Stimulated activated CD4-positive, alpha-beta T cell treated with anti-CD3 and anti-CD28 coated beads, Interleukin-4, amount 100 ng/mL, for 1 hour (primary cell): ENCODE data around the gene PIAS2.
"Not testable (repeated sequence)": the region's sequence is repeated elsewhere in the genome, so short reads cannot be mapped to it uniquely, and the experiment has no call there.

Experiments used
- DNase-seq: peaks from one replicate; pipeline ENCODE4 v3.0.0-alpha.2; 2020

Gene PIAS2

DNA sequence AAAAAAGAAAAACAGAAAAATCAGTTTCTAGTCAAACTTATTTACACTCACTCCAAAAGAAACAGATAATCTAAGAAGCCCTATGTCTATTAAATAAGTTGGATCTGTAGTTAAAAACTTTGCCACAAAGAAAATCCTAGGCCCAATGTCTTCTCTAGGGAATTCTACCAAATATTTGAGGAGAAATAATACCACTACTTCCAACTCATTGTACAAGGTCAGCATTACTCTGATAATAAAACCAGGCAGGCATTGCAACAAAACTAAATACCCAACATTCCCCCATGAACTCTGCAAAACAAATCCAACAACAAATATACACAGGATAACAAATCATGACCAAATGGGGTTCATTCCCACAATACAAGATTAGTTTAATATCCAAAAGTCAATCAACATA is 86.7 kb downstream of the PIAS2 start:
- no peak for DNase-seq

GRCh38 chr18:46829947-46830346 is 87.4 kb downstream of the PIAS2 start:
- DNase-seq, result no peak

- no peak for DNase-seq
These were observed 87.8 kb downstream of the PIAS2 start for GRCh38 chr18:46829531-46829930.

DNA sequence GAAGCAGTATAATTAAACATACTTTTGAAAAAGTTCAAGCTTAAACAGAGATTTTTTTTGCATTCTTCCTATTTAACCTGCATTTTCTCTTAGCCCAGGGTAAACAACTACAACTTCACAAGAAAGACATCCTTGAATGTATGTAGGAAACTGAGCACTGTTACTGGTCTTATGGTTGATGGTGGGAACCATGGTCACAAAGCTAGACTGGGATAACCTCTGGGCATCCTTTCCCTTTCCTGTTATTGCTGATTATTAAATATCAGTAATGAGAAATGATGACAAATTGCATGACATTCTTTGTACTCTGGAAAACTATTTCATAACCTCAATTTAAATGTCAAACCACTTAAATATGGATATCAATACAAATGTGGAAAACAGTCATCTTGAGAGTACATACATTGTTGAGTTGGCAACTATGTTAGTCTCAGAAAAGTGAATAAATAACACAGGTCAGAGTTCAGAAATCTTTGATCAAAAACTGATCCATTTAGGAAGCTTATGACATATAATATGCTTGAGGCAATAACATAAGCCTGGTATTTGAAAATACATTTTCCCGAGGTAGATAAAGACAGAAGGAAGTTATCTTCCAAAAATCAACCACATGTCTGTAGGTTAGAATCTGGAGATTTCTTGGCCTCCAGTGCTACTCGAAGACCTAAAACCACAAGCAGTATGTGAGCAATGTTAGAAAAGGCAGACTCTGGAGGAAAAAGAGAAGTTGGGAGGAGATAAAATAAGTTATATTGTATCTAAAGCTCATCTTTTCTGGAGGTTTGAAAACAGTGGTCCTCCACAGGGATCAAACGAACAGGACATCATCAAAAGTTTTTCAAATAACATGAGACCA is 95.2 kb downstream of the PIAS2 start:
- no peak for DNase-seq

- DNase-seq, result no peak
These were observed 96.4 kb downstream of the PIAS2 start for GRCh38 chr18:46820863-46821262.

DNA sequence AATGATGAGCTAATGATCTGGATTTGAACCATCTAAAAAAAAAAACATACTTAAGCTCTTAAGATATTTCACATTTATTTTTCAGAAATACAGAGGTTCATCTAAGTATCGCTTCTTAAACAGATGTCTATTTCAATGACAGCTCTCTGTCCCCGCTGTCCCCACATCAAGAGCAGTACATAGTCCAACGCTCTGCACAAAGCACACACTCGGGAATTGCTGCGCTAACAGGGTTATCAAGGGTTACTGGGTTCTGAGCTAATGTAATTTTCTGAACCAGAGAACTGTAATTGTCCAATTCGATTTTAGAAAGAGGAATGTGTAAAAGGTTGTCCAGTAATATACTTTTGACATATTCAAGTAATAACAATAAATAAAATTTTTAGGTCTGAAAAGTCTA is 101.6 kb downstream of the PIAS2 start:
- no peak for DNase-seq

GRCh38 chr18:46814399-46814798 is 102.9 kb downstream of the PIAS2 start:
- DNase-seq, result no peak

DNA sequence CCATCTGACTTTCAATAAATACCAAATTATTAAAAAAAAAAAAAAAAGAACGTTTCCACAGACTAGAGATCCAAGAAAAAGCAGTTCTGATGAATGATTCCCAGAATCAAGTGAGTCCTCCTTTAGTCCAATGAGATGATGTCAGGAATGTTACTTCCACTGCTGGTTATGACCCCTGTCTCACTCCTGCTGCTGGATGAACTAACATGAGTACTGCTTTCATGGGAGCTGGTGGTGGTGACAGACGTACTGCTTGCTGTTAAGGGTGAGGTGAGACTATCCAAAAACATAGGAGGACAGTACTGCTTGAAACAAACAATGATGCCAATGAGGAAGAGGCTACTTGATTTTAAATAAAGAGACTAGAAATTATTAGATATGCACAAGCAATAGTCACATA is 105.0 kb downstream of the PIAS2 start:
- no peak for DNase-seq

GRCh38 chr18:46810481-46811000 is 106.8 kb downstream of the PIAS2 start:
- no peak for DNase-seq

GRCh38 chr18:46809145-46809544 is 108.2 kb downstream of the PIAS2 start:
- DNase-seq, result no peak

- DNase-seq, result not testable (repeated sequence)
These were observed 121.4 kb downstream of the PIAS2 start for GRCh38 chr18:46795945-46796344.

- DNase-seq, result no peak
These were observed 122.7 kb downstream of the PIAS2 start for GRCh38 chr18:46794607-46795006.

- no peak for DNase-seq
These were observed 123.7 kb downstream of the PIAS2 start for GRCh38 chr18:46793565-46793964.

DNA sequence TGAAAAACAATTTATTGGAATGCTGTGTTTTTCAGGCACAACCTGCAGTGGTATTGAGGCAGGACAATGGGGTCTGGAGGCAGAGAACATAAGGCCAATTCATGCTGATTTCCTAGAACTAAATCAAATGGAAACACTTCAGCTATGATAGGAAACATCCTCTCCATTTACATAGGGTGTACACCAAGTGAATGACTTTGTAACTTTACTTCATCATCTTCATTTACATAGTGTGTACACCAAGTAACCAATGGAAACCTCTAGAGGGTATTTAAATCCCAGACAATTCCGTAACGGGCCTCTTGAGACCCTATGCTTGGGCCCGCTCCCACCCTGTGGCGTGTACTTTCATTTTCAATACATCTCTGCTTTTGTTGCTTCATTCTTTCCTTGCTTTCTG is 128.2 kb downstream of the PIAS2 start:
- DNase-seq, result no peak

- no peak for DNase-seq
These were observed 129.6 kb downstream of the PIAS2 start for GRCh38 chr18:46787674-46788073.

- DNase-seq, result no peak
These were observed 144.9 kb downstream of the PIAS2 start for GRCh38 chr18:46772357-46772756.

- DNase-seq, result no peak
These were observed 146.2 kb downstream of the PIAS2 start for GRCh38 chr18:46771141-46771540.

DNA sequence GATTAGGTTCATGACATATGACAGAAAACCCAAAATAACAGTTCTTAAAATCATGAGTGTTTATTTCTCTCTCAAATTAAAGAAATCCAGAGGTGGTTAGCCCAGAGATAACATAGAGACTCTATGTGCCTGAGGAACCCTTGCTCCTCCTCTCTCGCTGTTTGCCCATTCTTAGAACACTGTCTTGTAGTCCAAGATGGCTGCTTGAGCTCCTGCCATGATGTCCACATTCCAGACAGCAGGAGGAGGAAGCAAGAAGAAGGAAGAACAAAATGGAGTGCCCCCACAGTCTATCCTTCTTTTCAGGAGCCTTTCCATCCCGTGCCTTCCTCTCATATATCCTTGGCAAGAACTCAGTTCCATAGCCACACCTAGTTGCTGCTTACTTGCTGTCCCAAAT is 146.6 kb downstream of the PIAS2 start:
- DNase-seq, result no peak

- DNase-seq, result no peak
These were observed 149.0 kb downstream of the PIAS2 start for GRCh38 chr18:46768166-46768921.

DNA sequence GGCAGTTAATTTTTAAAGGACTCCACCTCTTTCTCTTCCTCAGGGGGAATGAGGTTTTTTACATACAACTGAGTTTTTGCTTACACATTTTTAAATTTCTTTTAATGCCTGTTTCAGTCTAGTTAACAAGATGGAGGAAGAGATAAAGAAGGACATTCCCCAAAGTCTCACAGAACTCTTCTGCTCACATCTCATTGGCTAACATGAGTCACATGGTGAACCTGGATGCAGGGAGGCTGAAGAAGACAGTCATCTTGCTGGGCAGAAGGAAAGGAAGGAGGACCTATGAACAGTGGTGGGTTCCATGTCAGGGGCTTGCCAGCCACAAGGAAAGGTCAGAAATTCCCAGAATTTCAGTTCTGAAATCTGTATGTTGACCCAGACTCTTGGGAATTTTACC is 150.1 kb downstream of the PIAS2 start:
- DNase-seq, result no peak

- no peak for DNase-seq
These were observed 152.7 kb downstream of the PIAS2 start for GRCh38 chr18:46764586-46764985.

- DNase-seq, result no peak
These were observed 156.1 kb downstream of the PIAS2 start for GRCh38 chr18:46761059-46761769.

DNA sequence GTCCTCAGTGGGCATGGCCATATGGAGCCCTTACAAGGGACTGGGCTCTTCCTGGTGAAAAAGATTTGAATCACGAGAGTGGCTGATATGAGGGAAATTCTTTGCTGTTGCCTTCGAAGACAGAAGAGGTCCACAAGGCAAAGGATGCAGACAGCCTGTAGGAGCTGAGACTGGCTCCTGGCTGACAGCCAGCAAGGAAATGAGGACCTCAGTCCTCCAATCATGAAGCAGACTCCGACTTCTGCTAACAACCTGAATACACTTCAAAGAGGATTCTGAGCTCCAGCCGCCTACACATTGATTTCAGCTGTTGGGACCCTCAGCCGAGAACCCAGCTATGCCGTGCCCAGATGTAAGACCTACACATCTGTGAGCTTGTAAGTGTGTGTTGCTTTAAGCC is 157.4 kb downstream of the PIAS2 start:
- DNase-seq, result no peak
